ENCODE data around the gene PSMC2. TPM values are rescaled to one million over a fixed set of nuclear protein-coding genes. Genes with fewer than 3 reads are reported as not detected.

Gene PSMC2
- 10 to 100 TPM; 74.5 to 80.9 TPM for total RNA-seq
- polyA plus RNA-seq (ENCODE audit: insufficient read depth, low read depth, low replicate concordance): 151 TPM
- long read RNA-seq, donor 1, transcript PSMC2-201 (12 exons, 2,637 nt): major isoform, 41 of 84 reads
- long read RNA-seq, donor 1, partial matches to known transcripts: 43 of 84 reads
- long read RNA-seq, donor 1, other reads (novel, unspliced or antisense): 0 of 84 reads
- long read RNA-seq, donor 2, transcript PSMC2-201 (12 exons, 2,637 nt): major isoform, 33 of 42 reads
- long read RNA-seq, donor 2, partial matches to known transcripts: 8 of 42 reads
- long read RNA-seq, donor 2, other reads (novel, unspliced or antisense): 0 of 42 reads

DNA sequence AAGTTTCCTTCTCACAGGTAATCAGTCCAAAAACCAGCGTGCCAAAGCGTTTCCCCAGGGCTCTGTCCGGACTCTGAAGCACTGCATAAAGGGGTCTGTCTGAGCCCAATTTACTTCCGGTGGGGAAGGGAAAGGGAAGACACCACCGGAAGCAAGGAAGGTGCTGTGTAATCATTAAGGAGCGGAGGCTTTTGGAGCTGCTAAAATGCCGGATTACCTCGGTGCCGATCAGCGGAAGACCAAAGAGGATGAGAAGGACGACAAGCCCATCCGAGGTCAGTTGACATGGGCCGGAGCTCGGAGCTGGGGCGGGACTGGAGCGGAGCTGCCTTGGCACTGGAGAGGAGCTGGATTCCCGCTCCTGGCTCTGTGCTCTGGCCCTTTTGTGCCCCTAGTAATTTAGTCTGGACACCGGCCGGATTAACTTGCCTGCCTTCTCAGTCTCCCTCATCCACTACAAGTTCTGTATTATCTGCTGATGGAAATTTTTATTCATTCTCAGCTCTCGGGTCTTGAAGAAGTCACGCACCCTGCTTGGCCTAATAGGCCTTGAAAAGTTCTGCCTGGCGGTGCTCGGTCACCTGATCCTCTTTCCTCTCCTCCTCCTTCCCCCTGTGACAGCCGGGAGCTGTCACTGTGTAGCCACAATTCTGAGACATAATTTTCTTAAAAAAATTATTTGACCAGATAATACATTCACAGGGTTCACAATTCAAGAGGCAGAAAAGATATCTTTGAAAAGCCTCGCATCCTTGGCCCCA is at the start of gene PSMC2:
Gene PSMC2, plus strand, starts transcription at position 137 of the 761 bp plus-strand sequence. Its CDS starts 69 bp downstream, at position 206.
- Histone ChIP-seq H3K4me1 (peaks cover 25% of the 10 kb centered on the region), H3K4me3 (peak within 1 kb of the TSS; percentile 70 to 90), H3K27ac (peak within 1 kb of the TSS; percentile 74 to 92), H3K9me3 (no peaks in the 10 kb centered on the region), H3K36me3 (ENCODE audit: low read depth, missing control alignments) (no peaks in the 10 kb centered on the region), H3K27me3 (no peaks in the 10 kb centered on the region)
- DNase-seq: peak; percentile 92
- WGBS, 2 donors: 0 to 1% methylated on average over 25 of the region's 25 CpGs
- no peak for TF ChIP-seq POLR2A (IDR thresholded peaks at IDR 0.05)
- TF ChIP-seq, protein P1, sequence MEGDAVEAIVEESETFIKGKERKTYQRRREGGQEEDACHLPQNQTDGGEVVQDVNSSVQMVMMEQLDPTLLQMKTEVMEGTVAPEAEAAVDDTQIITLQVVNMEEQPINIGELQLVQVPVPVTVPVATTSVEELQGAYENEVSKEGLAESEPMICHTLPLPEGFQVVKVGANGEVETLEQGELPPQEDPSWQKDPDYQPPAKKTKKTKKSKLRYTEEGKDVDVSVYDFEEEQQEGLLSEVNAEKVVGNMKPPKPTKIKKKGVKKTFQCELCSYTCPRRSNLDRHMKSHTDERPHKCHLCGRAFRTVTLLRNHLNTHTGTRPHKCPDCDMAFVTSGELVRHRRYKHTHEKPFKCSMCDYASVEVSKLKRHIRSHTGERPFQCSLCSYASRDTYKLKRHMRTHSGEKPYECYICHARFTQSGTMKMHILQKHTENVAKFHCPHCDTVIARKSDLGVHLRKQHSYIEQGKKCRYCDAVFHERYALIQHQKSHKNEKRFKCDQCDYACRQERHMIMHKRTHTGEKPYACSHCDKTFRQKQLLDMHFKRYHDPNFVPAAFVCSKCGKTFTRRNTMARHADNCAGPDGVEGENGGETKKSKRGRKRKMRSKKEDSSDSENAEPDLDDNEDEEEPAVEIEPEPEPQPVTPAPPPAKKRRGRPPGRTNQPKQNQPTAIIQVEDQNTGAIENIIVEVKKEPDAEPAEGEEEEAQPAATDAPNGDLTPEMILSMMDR (IDR thresholded peaks at IDR 0.05): no peak
- intact Hi-C loops (cut with DNase I; ENCODE audit: low total_unique reads): no loop called here

DNA sequence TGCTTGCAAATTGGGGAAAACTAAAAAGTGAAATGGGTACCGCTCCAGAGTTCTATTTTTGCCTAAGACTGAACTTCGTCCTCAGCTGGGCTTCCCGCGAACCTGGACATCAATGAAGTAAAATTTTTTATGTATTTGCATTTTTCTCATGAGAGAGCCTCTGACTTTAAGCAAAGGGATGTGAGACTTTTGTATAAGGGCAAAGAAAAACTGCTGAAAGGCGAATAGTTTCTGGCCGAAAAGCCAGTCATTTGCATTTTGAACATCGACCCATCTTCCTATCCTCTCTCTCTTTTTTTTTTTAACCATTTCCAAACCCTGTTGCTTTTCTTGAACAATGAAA is 49.6 kb upstream of the PSMC2 start:
- 1% methylated on average over 7 of the region's 7 CpGs for WGBS, 2 donors
- Histone ChIP-seq H3K27ac (peak overlapping the region; percentile 79 to 91), H3K4me1 (peaks cover 14% of the 10 kb centered on the region), H3K27me3 (no peaks in the 10 kb centered on the region), H3K9me3 (no peaks in the 10 kb centered on the region), H3K36me3 (ENCODE audit: low read depth, missing control alignments) (no peaks in the 10 kb centered on the region), H3K4me3 (peak overlapping the region; percentile 87 to 95)
- TF ChIP-seq, protein P1 (IDR thresholded peaks at IDR 0.05): no peak
- no peak for TF ChIP-seq POLR2A (IDR thresholded peaks at IDR 0.05)
- intact Hi-C loops (cut with DNase I; ENCODE audit: low total_unique reads): no loop called here
- DNase-seq: no peak

- Histone ChIP-seq H3K9me3 (no peaks in the 10 kb centered on the region), H3K27ac (peak overlapping the region in 1 of 2 donors; percentile 4), H3K4me3 (no peak overlapping the region), H3K36me3 (ENCODE audit: low read depth, missing control alignments) (no peaks in the 10 kb centered on the region), H3K4me1 (peaks cover 14% of the 10 kb centered on the region), H3K27me3 (no peaks in the 10 kb centered on the region)
- intact Hi-C loops (cut with DNase I; ENCODE audit: low total_unique reads): no loop called here
- peak; percentile 24 for DNase-seq
- no peak for TF ChIP-seq POLR2A (IDR thresholded peaks at IDR 0.05)
- TF ChIP-seq, protein P1 (IDR thresholded peaks at IDR 0.05): no peak
- WGBS, 2 donors: 71% methylated on average over 6 of the region's 6 CpGs
Observed at GRCh38 chr7:103299660-103300059, 47.8 kb upstream of the PSMC2 start.

DNA sequence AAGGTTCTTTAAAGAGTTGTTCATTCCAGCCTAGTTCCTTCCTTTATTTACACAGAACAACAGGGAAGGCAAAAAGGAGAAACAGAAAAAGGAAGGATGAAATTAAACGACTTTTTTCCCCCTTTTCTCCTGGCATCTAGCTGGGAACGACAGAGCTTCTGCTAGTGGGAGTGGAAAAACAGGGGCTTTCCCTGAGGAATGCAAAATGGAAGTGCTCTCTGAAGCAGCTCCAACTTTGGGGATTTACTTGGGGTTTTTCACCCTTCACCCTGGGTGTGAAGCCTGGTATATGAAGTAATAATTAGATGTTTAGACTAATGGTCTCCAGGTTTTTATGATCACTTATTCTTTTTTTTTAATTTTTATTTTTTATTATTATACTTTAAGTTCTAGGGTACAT is 46.0 kb upstream of the PSMC2 start:
- no peak for DNase-seq
- H3K9me3 ChIP-seq: no peaks in the 10 kb centered on the region
- peaks cover 14% of the 10 kb centered on the region for H3K4me1 ChIP-seq
- H3K36me3 ChIP-seq (ENCODE audit: low read depth, missing control alignments): no peaks in the 10 kb centered on the region
- no peak overlapping the region for H3K27ac ChIP-seq
- 42 to 61% methylated on average over 2 of the region's 2 CpGs for WGBS, 2 donors
- H3K4me3 ChIP-seq: no peak overlapping the region
- intact Hi-C loops (cut with DNase I; ENCODE audit: low total_unique reads): no loop called here
- no peak for TF ChIP-seq POLR2A (IDR thresholded peaks at IDR 0.05)
- TF ChIP-seq, protein P1 (IDR thresholded peaks at IDR 0.05): no peak
- no peaks in the 10 kb centered on the region for H3K27me3 ChIP-seq

Data from testis (tissue), 5 donors.